GM23248 (cell line): ENCODE data around the gene PTPRN2. TPM values are rescaled to one million over a fixed set of nuclear protein-coding genes. Genes with fewer than 3 reads are reported as not detected.

Source experiments
- DNase-seq: peaks from one replicate; pipeline ENCODE4 v3.0.0-alpha.2; 2015
- H2AFZ ChIP-seq: fragments of 200-600 bp; sonication (generic); 2 replicates; pipeline ENCODE4 v1.6.1; 2016; ENCODE audit warnings: antibody characterized with exemption
- H3F3A ChIP-seq: fragments of 200-600 bp; sonication (generic); 2 replicates; pipeline ENCODE4 v1.6.1; 2016; ENCODE audit warnings: mild to moderate bottlenecking, antibody characterized with exemption, mixed run types; ENCODE audit not compliant: insufficient read depth
- H3K27ac ChIP-seq: fragments of 200-600 bp; sonication (generic); 2 replicates; pipeline ENCODE4 v1.5.1; 2016; ENCODE audit warnings: mild to moderate bottlenecking
- H3K27me3 ChIP-seq: fragments of 200-600 bp; sonication (generic); replicated peaks from 2 replicates; pipeline ENCODE4 v1.6.1; 2016; ENCODE audit warnings: mild to moderate bottlenecking; ENCODE audit not compliant: insufficient read depth
- H3K36me3 ChIP-seq: fragments of 200-600 bp; sonication (generic); 2 replicates; pipeline ENCODE4 v1.6.1; 2016; ENCODE audit warnings: low read depth, mild to moderate bottlenecking
- H3K4me1 ChIP-seq: fragments of 200-600 bp; sonication (generic); 2 replicates; pipeline ENCODE4 v1.6.1; 2016; ENCODE audit warnings: mild to moderate bottlenecking; ENCODE audit not compliant: insufficient read depth
- H3K4me2 ChIP-seq: fragments of 200-600 bp; sonication (generic); one replicate; pipeline ENCODE4 v1.6.1; 2016; ENCODE audit warnings: mild to moderate bottlenecking; ENCODE audit not compliant: unreplicated experiment
- H3K4me3 ChIP-seq: fragments of 200-600 bp; sonication (generic); 2 replicates; pipeline ENCODE4 v1.5.1; 2016; ENCODE audit warnings: mild to moderate bottlenecking
- H3K79me2 ChIP-seq: fragments of 200-600 bp; sonication (generic); 2 replicates; pipeline ENCODE4 v1.6.1; 2016; ENCODE audit warnings: mild to moderate bottlenecking; ENCODE audit not compliant: insufficient read depth
- H3K9ac ChIP-seq: fragments of 200-600 bp; sonication (generic); 2 replicates; pipeline ENCODE4 v1.6.1; 2016; ENCODE audit warnings: mild to moderate bottlenecking
- H3K9me2 ChIP-seq: fragments of 200-600 bp; sonication (generic); 2 replicates; pipeline ENCODE4 v1.6.1; 2016; ENCODE audit warnings: mixed run types, mild to moderate bottlenecking, moderate library complexity; ENCODE audit not compliant: insufficient read depth
- H3K9me3 ChIP-seq: fragments of 200-600 bp; sonication (generic); one replicate; pipeline ENCODE4 v1.6.1; 2017; ENCODE audit warnings: low read depth
- H4K20me1 ChIP-seq: fragments of 200-600 bp; sonication (generic); 2 replicates; pipeline ENCODE4 v1.6.0; 2016; ENCODE audit not compliant: insufficient read depth
- EZH2 ChIP-seq: fragments of 200-600 bp; sonication (generic); IDR thresholded peaks from 2 replicates; pipeline ENCODE4 v1.6.1; 2018; ENCODE audit warnings: antibody characterized with exemption, mild to moderate bottlenecking; ENCODE audit not compliant: insufficient read depth, poor library complexity, severe bottlenecking
- EZH2phosphoT487 ChIP-seq: fragments of 200-600 bp; sonication (generic); IDR thresholded peaks from 2 replicates; pipeline ENCODE4 v1.6.1; 2018; ENCODE audit warnings: antibody characterized with exemption, moderate library complexity, mild to moderate bottlenecking, low read depth; ENCODE audit not compliant: insufficient read depth
- WGBS, 2 experiments: methylation state at CpG; one replicate each; pipeline ENCODE4 v1.1.6; 2015 to 2017; ENCODE audit warnings: low lambda C conversion rate in 2 of 2, low coverage in 1 of 2; ENCODE audit errors: missing lambda C conversion rate in 2 of 2; 5-methylcytosine and 5-hydroxymethylcytosine counted together
- in situ Hi-C: fragments of 300-500 bp; cut with MboI; formaldehyde crosslinking; loops from 2 replicates; pipeline ENCODE4 v1.15.0; 2020
- polyA plus RNA-seq: library from polyadenylated mRNA; unstranded; fragments of >200 nt; fragmentation: Nextera tagmentation; extraction: Ambion mirVana; gene quantifications from 2 replicates; pipeline ENCODE4 v1.2.1, GENCODE V29; 2016
- total RNA-seq: library from RNA; depleted of rRNA; stranded (reverse); fragments of >200 nt; shearing (Covaris generic); gene quantifications from 2 replicates; pipeline ENCODE4 v1.2.3, GENCODE V29; 2014

PTPRN2 gene
- total and polyA plus RNA-seq, 2 experiments from 2014 or later, result 0.13 TPM; not detected in 1

DNA sequence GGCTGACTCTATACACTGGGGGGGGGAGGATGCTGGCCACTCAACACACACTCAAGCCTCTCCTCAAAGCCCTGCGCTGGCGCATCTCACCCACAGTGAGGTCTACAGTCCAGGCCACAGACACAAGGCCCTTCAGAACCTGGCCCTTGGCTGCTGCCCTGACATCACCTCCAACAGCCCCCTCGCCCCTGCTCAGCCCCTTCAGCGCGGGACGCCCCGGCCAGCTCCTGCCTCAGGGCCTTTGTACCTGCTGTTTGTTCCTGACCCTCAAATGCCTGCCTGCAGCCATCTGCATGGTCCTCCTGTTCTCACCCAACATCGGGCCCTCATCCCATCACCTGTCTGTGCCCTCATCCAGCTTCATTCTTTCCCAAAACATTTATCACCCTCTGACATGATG, 678.3 kb downstream of the PTPRN2 start:
- TF ChIP-seq EZH2 (no peak), EZH2phosphoT487 (no peak)
- no peaks in the 10 kb centered on the region for H3K27me3 ChIP-seq
- no peaks in the 10 kb centered on the region for H3K9me2 ChIP-seq
- no peak overlapping the region for H2AFZ ChIP-seq
- no peaks in the 10 kb centered on the region for H3K79me2 ChIP-seq
- H4K20me1 ChIP-seq, result no peaks in the 10 kb centered on the region
- in situ Hi-C loops, result no loop called here
- 63 to 66% methylated on average over 7 to 8 of the region's 8 CpGs for WGBS, 2 experiments
- no peak overlapping the region for H3K27ac ChIP-seq
- H3K4me3 ChIP-seq, result no peak overlapping the region
- no peaks in the 10 kb centered on the region for H3K4me1 ChIP-seq
- DNase-seq, result no peak
- H3K4me2 ChIP-seq, result no peak overlapping the region
- no peaks in the 10 kb centered on the region for H3K9me3 ChIP-seq
- H3K36me3 ChIP-seq, result no peaks in the 10 kb centered on the region
- no peaks in the 10 kb centered on the region for H3F3A ChIP-seq
- no peak overlapping the region for H3K9ac ChIP-seq

DNA sequence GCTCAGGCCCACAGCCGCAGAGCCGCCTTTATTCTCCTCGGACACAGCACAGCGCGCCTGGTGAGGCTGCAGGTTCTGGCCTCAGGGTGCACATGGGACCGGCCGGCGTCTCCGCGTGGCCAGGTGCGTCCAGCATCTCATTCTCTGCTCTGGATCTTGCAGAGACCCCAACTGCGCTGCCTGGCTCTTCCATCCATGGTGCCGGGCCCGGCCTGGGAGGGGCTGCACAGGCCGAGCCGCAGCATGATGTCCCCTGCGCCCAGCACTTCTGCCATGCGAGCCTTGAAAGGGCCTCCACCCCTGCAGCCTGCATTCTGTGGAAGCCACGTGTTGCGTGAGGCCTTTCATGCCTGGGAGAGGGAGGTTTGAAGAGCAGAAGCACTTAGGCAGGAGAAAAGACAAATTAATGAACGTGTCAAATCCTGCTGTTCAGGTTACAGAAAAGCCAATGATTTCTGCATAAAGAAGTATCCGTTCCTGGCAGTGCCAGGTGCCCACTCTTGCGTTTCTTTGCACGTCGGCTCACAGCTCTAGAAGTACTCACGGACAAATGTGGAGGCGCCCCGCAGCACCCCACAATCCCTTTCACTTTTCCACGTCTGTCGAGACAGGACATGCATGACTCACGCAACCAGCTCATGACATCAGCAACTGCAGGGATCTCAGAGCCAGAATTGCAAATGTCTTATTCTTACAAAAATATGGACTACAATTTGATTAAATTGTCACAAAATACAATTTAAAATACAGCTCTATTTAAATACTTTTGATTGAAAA, 679.4 kb downstream of the PTPRN2 start:
- Histone ChIP-seq H3K9me2 (no peaks in the 10 kb centered on the region), H3K9ac (no peak overlapping the region), H3K4me1 (no peaks in the 10 kb centered on the region), H3K36me3 (no peaks in the 10 kb centered on the region), H3F3A (no peaks in the 10 kb centered on the region), H3K27ac (no peak overlapping the region), H3K79me2 (no peaks in the 10 kb centered on the region), H3K27me3 (no peaks in the 10 kb centered on the region), H3K9me3 (no peaks in the 10 kb centered on the region), H3K4me2 (no peak overlapping the region), H2AFZ (no peak overlapping the region), H4K20me1 (no peaks in the 10 kb centered on the region), H3K4me3 (no peak overlapping the region)
- TF ChIP-seq EZH2phosphoT487 (no peak), EZH2 (no peak)
- in situ Hi-C loops, result no loop called here
- 57 to 62% methylated on average over 31 of the region's 31 CpGs for WGBS, 2 experiments
- no peak for DNase-seq

DNA sequence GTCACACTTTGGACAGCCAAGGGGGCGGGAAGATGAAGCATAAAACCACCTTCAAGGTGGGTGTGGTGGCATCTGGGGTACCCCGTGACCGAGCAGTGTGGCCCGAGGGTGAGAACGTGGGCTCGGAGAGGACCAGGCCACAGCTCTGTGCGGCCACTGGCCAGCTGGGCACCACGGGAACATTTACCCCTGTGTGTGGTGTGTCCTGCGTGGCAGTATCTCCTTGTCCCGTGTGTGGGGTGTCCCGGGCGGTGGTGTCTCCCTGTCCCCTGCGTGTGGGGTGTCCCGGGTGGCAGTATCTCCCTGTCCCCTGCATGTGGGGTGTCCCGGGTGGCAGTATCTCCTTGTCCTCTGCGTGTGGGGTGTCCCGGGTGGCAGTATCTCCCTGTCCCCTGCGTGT, 680.5 kb downstream of the PTPRN2 start:
- Histone ChIP-seq H3K4me1 (no peaks in the 10 kb centered on the region), H3K27ac (no peak overlapping the region), H3K36me3 (no peaks in the 10 kb centered on the region), H3K79me2 (no peaks in the 10 kb centered on the region), H3K27me3 (no peaks in the 10 kb centered on the region), H3K4me2 (no peak overlapping the region), H4K20me1 (no peaks in the 10 kb centered on the region), H3K9me2 (no peaks in the 10 kb centered on the region), H2AFZ (no peak overlapping the region), H3K9ac (no peak overlapping the region), H3K9me3 (no peaks in the 10 kb centered on the region), H3F3A (no peaks in the 10 kb centered on the region), H3K4me3 (no peak overlapping the region)
- no peak for TF ChIP-seq EZH2
- TF ChIP-seq EZH2phosphoT487, result no peak
- in situ Hi-C loops, result no loop called here
- DNase-seq, result no peak
- 41 to 60% methylated on average over 15 to 18 of the region's 18 CpGs for WGBS, 2 experiments

DNA sequence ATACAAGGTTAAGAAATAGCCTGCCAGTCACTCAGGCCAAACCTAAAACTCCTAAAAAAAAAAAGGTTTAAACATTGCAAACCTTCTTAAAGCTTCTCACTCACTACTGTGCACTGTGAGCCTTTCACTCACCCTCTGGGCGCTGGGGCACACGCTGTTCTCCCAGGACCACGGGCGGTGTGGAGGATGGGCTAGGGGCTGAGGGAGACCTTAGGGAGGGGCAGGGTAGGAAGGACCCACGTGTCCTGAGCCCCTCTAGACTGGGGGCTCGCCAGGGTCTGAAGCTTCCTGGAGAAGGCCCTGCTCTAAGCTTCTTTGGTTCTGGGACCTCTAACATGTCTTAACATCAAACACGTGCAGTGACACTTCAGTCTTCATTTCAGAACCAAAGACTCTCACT, 681.0 kb downstream of the PTPRN2 start:
- WGBS, 2 experiments, result 26 to 44% methylated on average over 7 of the region's 7 CpGs

More for the DNA sequence above, 681.0 kb downstream of the PTPRN2 start:
- no peaks in the 10 kb centered on the region for H3K9me2 ChIP-seq
- H3K9me3 ChIP-seq, result no peaks in the 10 kb centered on the region
- H3F3A ChIP-seq, result no peaks in the 10 kb centered on the region
- H3K9ac ChIP-seq, result no peak overlapping the region
- no peak overlapping the region for H3K4me2 ChIP-seq
- no peak for DNase-seq
- H4K20me1 ChIP-seq, result no peaks in the 10 kb centered on the region
- no peaks in the 10 kb centered on the region for H3K4me1 ChIP-seq
- TF ChIP-seq EZH2phosphoT487 (no peak), EZH2 (no peak)
- no peak overlapping the region for H3K4me3 ChIP-seq
- no peak overlapping the region for H2AFZ ChIP-seq
- H3K79me2 ChIP-seq, result no peaks in the 10 kb centered on the region
- no peaks in the 10 kb centered on the region for H3K36me3 ChIP-seq
- no peak overlapping the region for H3K27ac ChIP-seq
- H3K27me3 ChIP-seq, result no peaks in the 10 kb centered on the region
- in situ Hi-C loops, result no loop called here
